Ishikawa (cell line): Measurements from ENCODE around the gene CCDC106.

Source experiments
- EP300 ChIP-seq: IDR thresholded peaks from 2 replicates; pipeline ENCODE4 v1.6.1; 2012; ENCODE audit warnings: borderline replicate concordance
- RAD21 ChIP-seq: IDR thresholded peaks from 2 replicates; pipeline ENCODE4 v1.6.1; 2012; ENCODE audit warnings: low read depth
- TAF1 ChIP-seq: IDR thresholded peaks from 2 replicates; pipeline ENCODE4 v1.6.1; 2012; ENCODE audit warnings: low read depth, mild to moderate bottlenecking
- TCF12 ChIP-seq: IDR thresholded peaks from 2 replicates; pipeline ENCODE4 v1.6.1; 2012; ENCODE audit warnings: low read depth
- TEAD4 ChIP-seq: IDR thresholded peaks from 2 replicates; pipeline ENCODE4 v1.6.1; 2012
- YY1 ChIP-seq: IDR thresholded peaks from 2 replicates; pipeline ENCODE4 v1.6.1; 2012; ENCODE audit warnings: low read depth
- ZBTB7A ChIP-seq: IDR thresholded peaks from 2 replicates; pipeline ENCODE4 v1.6.1; 2012; ENCODE audit warnings: low read depth
- TF ChIP-seq, protein P1 (sequence below): IDR thresholded peaks from 2 replicates; pipeline ENCODE4 v1.6.1; 2012; ENCODE audit warnings: low read depth, mild to moderate bottlenecking

DNA sequence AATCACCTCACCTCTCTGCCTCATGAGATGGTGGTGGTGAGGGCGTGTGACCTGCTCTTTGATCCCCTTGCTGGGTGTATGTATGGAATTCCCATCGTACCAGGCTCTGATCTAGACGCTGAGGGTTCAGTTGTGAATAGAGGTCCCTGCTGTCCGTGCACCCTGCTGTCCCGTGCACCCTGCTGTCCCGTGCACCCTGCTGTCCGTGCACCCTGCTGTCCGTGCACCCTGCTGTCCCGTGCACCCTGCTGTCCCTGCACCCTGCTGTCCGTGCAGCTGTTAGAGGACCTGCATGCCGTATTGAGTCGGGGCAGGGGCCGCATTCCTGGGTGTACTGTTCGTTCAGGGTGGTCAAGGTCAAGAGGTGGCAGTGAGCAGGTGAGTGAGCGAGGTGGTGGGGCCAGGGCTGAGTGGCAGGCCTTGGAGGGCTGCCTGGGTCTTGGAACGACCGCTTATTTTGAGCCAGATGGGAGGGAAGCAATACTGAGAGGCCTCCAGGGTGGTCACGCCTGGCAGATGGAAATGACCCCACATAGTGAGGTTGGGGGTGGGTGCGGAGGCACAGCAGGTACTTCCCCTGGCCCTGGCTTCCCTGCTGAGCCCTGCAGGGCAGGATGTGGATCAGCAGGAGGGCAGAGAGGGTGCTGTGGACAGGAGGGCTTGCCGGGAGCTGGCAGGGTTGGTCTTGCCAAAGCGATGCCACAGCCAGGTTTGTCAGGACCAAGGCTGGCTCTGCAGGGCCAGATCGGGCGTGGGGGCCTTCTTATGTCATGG is 22.5 kb downstream of the CCDC106 start:
- TF ChIP-seq, protein P1, sequence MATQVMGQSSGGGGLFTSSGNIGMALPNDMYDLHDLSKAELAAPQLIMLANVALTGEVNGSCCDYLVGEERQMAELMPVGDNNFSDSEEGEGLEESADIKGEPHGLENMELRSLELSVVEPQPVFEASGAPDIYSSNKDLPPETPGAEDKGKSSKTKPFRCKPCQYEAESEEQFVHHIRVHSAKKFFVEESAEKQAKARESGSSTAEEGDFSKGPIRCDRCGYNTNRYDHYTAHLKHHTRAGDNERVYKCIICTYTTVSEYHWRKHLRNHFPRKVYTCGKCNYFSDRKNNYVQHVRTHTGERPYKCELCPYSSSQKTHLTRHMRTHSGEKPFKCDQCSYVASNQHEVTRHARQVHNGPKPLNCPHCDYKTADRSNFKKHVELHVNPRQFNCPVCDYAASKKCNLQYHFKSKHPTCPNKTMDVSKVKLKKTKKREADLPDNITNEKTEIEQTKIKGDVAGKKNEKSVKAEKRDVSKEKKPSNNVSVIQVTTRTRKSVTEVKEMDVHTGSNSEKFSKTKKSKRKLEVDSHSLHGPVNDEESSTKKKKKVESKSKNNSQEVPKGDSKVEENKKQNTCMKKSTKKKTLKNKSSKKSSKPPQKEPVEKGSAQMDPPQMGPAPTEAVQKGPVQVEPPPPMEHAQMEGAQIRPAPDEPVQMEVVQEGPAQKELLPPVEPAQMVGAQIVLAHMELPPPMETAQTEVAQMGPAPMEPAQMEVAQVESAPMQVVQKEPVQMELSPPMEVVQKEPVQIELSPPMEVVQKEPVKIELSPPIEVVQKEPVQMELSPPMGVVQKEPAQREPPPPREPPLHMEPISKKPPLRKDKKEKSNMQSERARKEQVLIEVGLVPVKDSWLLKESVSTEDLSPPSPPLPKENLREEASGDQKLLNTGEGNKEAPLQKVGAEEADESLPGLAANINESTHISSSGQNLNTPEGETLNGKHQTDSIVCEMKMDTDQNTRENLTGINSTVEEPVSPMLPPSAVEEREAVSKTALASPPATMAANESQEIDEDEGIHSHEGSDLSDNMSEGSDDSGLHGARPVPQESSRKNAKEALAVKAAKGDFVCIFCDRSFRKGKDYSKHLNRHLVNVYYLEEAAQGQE: no peak
- TF ChIP-seq TAF1: no peak
- no peak for TF ChIP-seq RAD21
- TF ChIP-seq YY1: 0 out of 2 replicates have a peak, but pooled peaks have one; percentile 21
- peak; percentile 56 for TF ChIP-seq TEAD4
- peak; percentile 87 for TF ChIP-seq EP300
- peak; percentile 37; the same call in 1 of the 2 replicates for TF ChIP-seq ZBTB7A
- TF ChIP-seq TCF12: peak; percentile 92
